ACC112 (cell line): ENCODE data around the gene SLC34A2.
"Not testable (repeated sequence)": the region's sequence is repeated elsewhere in the genome, so short reads cannot be mapped to it uniquely, and the experiment has no call there.

Source experiments
- H2AFZ ChIP-seq: fragments of 200-600 bp; sonication (generic); one replicate; pipeline ENCODE4 v1.6.0; 2017; ENCODE audit warnings: antibody characterized with exemption, low read length; ENCODE audit not compliant: unreplicated experiment
- H3K27ac ChIP-seq: fragments of 200-600 bp; sonication (generic); 2 replicates; pipeline ENCODE4 v1.5.1; 2014; ENCODE audit warnings: low read depth, mild to moderate bottlenecking, antibody characterized with exemption, low read length, moderate library complexity
- H3K27me3 ChIP-seq: fragments of 200-600 bp; sonication (generic); 2 replicates; pipeline ENCODE4 v1.6.1; 2014; ENCODE audit warnings: mild to moderate bottlenecking, antibody characterized with exemption, low read length, moderate library complexity, mixed read lengths; ENCODE audit not compliant: insufficient read depth
- H3K36me3 ChIP-seq: fragments of 200-600 bp; sonication (generic); 2 replicates; pipeline ENCODE4 v1.6.1; 2016; ENCODE audit warnings: mild to moderate bottlenecking, antibody characterized with exemption, low read length, moderate library complexity, mixed read lengths; ENCODE audit not compliant: insufficient read depth
- H3K4me1 ChIP-seq: fragments of 200-600 bp; sonication (generic); one replicate; pipeline ENCODE4 v1.6.1; 2016; ENCODE audit warnings: low read length, mixed read lengths; ENCODE audit not compliant: insufficient read depth, unreplicated experiment, control insufficient read depth
- H3K4me3 ChIP-seq: fragments of 200-600 bp; sonication (generic); 2 replicates; pipeline ENCODE4 v1.5.1; 2014; ENCODE audit warnings: mild to moderate bottlenecking, low read depth, low read length
- H3K79me2 ChIP-seq: fragments of 200-600 bp; sonication (generic); one replicate; pipeline ENCODE4 v1.6.0; 2016; ENCODE audit warnings: low read length; ENCODE audit not compliant: control insufficient read depth, unreplicated experiment, insufficient read depth

The SLC34A2 gene

GRCh38 chr4:25654971-25655963, at the start of gene SLC34A2:
SLC34A2 (plus strand) TSS chr4:25655851; CDS start chr4:25662501, 6,650 bp downstream.
- Histone ChIP-seq H3K4me3 (peak within 1 kb of the TSS; percentile 38; the same call in 1 of the 2 replicates), H3K4me1 (peaks cover 21% of the 10 kb centered on the region), H3K27ac (no peak within 1 kb of the TSS), H2AFZ (peak within 1 kb of the TSS; percentile 57), H3K79me2 (no peaks in the 10 kb centered on the region), H3K27me3 (peaks cover 61% of the 10 kb centered on the region), H3K36me3 (no peaks in the 10 kb centered on the region)

GRCh38 chr4:25608644-25609043, 47.0 kb upstream of the SLC34A2 start:
- Histone ChIP-seq H3K27me3 (0 out of 2 replicates have a peak, but pooled peaks cover under 1% of the 10 kb centered on the region), H2AFZ (no peak overlapping the region), H3K27ac (no peak overlapping the region), H3K79me2 (no peaks in the 10 kb centered on the region), H3K36me3 (no peaks in the 10 kb centered on the region), H3K4me1 (no peaks in the 10 kb centered on the region), H3K4me3 (no peak overlapping the region)

- Histone ChIP-seq H3K4me1 (no peaks in the 10 kb centered on the region), H3K4me3 (no peak overlapping the region), H3K27me3 (peaks cover 8% of the 10 kb centered on the region; the same call in 1 of the 2 replicates), H3K79me2 (no peaks in the 10 kb centered on the region), H2AFZ (no peak overlapping the region), H3K36me3 (no peaks in the 10 kb centered on the region), H3K27ac (no peak overlapping the region)
Observed at GRCh38 chr4:25609976-25610375, 45.7 kb upstream of the SLC34A2 start.

- H3K36me3 ChIP-seq: not testable (repeated sequence)
Observed at GRCh38 chr4:25613613-25614012, 42.0 kb upstream of the SLC34A2 start.

GRCh38 chr4:25614807-25615206, 40.8 kb upstream of the SLC34A2 start:
- Histone ChIP-seq H3K79me2 (no peaks in the 10 kb centered on the region), H3K4me3 (no peak overlapping the region), H3K4me1 (no peaks in the 10 kb centered on the region), H3K27ac (no peak overlapping the region), H2AFZ (no peak overlapping the region), H3K36me3 (no peaks in the 10 kb centered on the region), H3K27me3 (peaks cover 20% of the 10 kb centered on the region; the same call in 1 of the 2 replicates)

More at GRCh38 chr4:25613613-25614012, 42.0 kb upstream of the SLC34A2 start:
- H3K79me2 ChIP-seq, H3K4me3 ChIP-seq, H2AFZ ChIP-seq, H3K27ac ChIP-seq, H3K4me1 ChIP-seq: not testable (repeated sequence)
- H3K27me3 ChIP-seq: peaks cover 11% of the 10 kb centered on the region; the same call in 1 of the 2 replicates

- H2AFZ ChIP-seq: no peak overlapping the region
- H3K4me3 ChIP-seq: no peak overlapping the region
- no peaks in the 10 kb centered on the region for H3K36me3 ChIP-seq
- no peak overlapping the region for H3K27ac ChIP-seq
- peaks cover 42% of the 10 kb centered on the region for H3K27me3 ChIP-seq
- no peaks in the 10 kb centered on the region for H3K4me1 ChIP-seq
- H3K79me2 ChIP-seq: no peaks in the 10 kb centered on the region
Observed at GRCh38 chr4:25621027-25621930, 34.4 kb upstream of the SLC34A2 start.

GRCh38 chr4:25624616-25625015, 31.0 kb upstream of the SLC34A2 start:
- Histone ChIP-seq H3K4me3 (no peak overlapping the region), H3K27me3 (peaks cover 33% of the 10 kb centered on the region), H3K4me1 (no peaks in the 10 kb centered on the region), H3K79me2 (no peaks in the 10 kb centered on the region), H2AFZ (no peak overlapping the region), H3K27ac (no peak overlapping the region), H3K36me3 (no peaks in the 10 kb centered on the region)

GRCh38 chr4:25628451-25628850, 27.2 kb upstream of the SLC34A2 start:
- Histone ChIP-seq H3K4me1 (no peaks in the 10 kb centered on the region), H3K27ac (no peak overlapping the region), H2AFZ (no peak overlapping the region), H3K79me2 (no peaks in the 10 kb centered on the region), H3K4me3 (no peak overlapping the region), H3K36me3 (no peaks in the 10 kb centered on the region), H3K27me3 (peaks cover 2% of the 10 kb centered on the region; the same call in 1 of the 2 replicates)

GRCh38 chr4:25632135-25632534, 23.5 kb upstream of the SLC34A2 start:
- no peak overlapping the region for H3K27ac ChIP-seq
- H3K36me3 ChIP-seq: no peaks in the 10 kb centered on the region
- H3K4me1 ChIP-seq: no peaks in the 10 kb centered on the region
- H2AFZ ChIP-seq: no peak overlapping the region
- H3K4me3 ChIP-seq: no peak overlapping the region
- no peaks in the 10 kb centered on the region for H3K79me2 ChIP-seq
- H3K27me3 ChIP-seq: no peaks in the 10 kb centered on the region

- Histone ChIP-seq H3K36me3 (no peaks in the 10 kb centered on the region), H3K79me2 (no peaks in the 10 kb centered on the region), H3K4me1 (no peaks in the 10 kb centered on the region), H3K27me3 (no peaks in the 10 kb centered on the region), H2AFZ (no peak overlapping the region), H3K4me3 (no peak overlapping the region), H3K27ac (no peak overlapping the region)
Observed at GRCh38 chr4:25633541-25633940, 22.1 kb upstream of the SLC34A2 start.
